ENCODE data around the gene ATP13A3.
A peak's percentile ranks its signal among the peaks of the same experiment; 100 is the strongest.
"Not testable (repeated sequence)": the region's sequence is repeated elsewhere in the genome, so short reads cannot be mapped to it uniquely, and the experiment has no call there.

The ATP13A3 gene

GRCh38 chr3:194486540-194487288 lies at the start of gene ATP13A3:
ATP13A3 (minus strand) TSS chr3:194487002; CDS start chr3:194462190, 24,812 bp downstream.
- DNase-seq, result peak; percentile 84
- in situ Hi-C loops (cut with HindIII; ENCODE audit: low pct_ligation_motif_present, low pct_unique_long_range_greater_than_20kb, low sequenced_read_pairs), result no loop called here

GRCh38 chr3:194535199-194535598 lies 48.4 kb upstream of the ATP13A3 start:
- DNase-seq; in situ Hi-C loops (cut with HindIII; ENCODE audit: low pct_ligation_motif_present, low pct_unique_long_range_greater_than_20kb, low sequenced_read_pairs): not testable (repeated sequence)

DNA sequence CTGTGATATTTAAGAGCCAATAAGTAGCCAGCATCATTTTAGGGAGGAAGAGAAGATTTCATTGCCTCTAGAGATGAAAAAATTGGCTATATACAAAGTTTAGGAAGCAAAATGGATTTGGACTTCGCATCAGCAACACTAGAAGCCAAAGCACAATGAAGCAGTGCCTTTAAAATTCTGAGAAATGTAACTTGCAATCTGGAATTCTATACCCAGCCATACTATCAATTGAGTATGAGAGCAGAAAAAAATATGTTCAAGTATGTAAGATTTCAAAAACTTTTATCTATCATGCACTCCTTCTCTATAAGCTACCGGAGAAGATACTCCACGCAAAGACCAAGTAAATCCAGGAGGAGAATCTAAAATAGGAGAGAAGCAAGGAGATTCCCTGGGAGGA lies 47.4 kb upstream of the ATP13A3 start:
- no peak for DNase-seq
- in situ Hi-C loops (cut with HindIII; ENCODE audit: low pct_ligation_motif_present, low pct_unique_long_range_greater_than_20kb, low sequenced_read_pairs), result no loop called here

- in situ Hi-C loops (cut with HindIII; ENCODE audit: low pct_ligation_motif_present, low pct_unique_long_range_greater_than_20kb, low sequenced_read_pairs), result no loop called here
- no peak for DNase-seq
Observed at GRCh38 chr3:194532591-194532990, 45.8 kb upstream of the ATP13A3 start.

DNA sequence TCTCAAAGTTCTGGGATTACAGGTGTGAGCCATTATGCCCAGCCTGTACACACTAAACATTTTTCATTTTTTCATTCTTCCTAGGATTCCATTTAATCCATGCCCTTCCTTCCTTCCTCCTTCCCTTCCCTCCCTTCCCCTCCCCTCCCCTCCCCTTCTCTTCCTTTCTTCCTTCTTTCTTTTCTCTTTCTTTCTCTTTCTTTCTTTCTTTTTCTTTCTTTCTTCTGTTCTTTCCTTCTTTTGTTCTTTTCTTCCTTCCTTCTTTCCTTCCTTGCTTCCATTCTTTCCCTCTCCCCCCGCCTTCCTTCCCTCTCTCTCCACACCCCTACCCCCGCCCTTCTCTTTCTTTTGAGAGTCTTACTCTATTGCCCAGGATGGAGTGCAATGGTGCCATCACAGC lies 40.9 kb upstream of the ATP13A3 start:
- no peak for DNase-seq
- in situ Hi-C loops (cut with HindIII; ENCODE audit: low pct_ligation_motif_present, low pct_unique_long_range_greater_than_20kb, low sequenced_read_pairs), result no loop called here

GRCh38 chr3:194526164-194526563 lies 39.4 kb upstream of the ATP13A3 start:
- no peak for DNase-seq
- in situ Hi-C loops (cut with HindIII; ENCODE audit: low pct_ligation_motif_present, low pct_unique_long_range_greater_than_20kb, low sequenced_read_pairs), result no loop called here

DNA sequence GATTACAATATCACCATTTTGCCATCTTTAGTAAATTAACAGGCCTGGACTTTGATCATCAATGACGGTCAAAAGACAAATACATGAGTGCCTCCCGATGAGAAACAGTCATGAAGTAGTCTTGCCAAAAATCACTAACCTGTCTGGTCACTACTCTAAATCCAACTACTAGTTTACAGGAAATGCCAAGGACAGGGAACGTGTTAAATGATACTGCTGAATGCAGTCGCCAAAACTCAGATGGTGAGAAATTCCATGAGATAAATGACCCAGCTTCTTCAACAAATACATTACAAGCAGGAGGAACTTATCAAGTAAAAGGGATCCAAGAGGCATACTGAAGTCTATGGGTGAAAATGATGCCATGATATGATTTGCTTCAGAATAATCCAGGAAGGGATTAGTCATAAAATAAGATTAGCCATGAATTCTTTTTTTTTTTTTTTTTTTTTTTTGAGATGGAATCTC lies 35.8 kb upstream of the ATP13A3 start:
- no peak for DNase-seq
- in situ Hi-C loops (cut with HindIII; ENCODE audit: low pct_ligation_motif_present, low pct_unique_long_range_greater_than_20kb, low sequenced_read_pairs), result no loop called here

DNA sequence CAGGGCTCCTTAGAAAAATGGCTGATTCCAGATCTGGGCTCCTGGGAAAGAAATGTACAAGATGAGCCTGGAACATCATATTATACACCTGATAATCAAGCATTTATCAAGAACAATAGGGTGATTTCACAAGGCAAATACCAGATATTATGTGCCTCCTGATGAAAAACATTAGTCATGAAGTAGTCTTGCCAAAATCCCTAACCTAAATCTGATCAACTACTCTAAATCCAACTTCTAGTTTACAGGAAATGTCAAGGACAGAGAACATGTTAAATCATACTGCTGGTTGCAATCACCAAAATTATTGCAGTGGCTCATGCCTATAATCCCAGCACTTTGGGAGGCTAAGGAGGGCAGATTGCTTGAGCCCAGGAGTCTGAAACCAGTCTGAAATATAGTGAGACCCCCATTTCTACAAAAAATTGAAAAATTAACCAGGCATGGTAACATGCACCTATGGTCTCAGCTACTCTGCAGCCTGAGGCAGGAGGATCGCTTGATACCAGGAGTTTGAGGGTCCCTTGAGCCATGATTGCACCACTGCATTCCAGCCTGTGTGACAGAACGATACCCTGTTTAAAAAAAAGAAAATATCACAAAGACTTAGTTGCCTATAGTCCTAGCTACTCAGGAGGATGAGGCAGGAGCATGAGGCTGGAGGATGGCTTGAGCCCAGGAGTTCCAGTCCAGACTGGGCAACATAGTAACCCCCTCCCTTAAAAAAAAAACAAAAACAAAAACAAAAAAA lies 34.9 kb upstream of the ATP13A3 start:
- DNase-seq, result no peak
- in situ Hi-C loops (cut with HindIII; ENCODE audit: low pct_ligation_motif_present, low pct_unique_long_range_greater_than_20kb, low sequenced_read_pairs), result no loop called here

DNA sequence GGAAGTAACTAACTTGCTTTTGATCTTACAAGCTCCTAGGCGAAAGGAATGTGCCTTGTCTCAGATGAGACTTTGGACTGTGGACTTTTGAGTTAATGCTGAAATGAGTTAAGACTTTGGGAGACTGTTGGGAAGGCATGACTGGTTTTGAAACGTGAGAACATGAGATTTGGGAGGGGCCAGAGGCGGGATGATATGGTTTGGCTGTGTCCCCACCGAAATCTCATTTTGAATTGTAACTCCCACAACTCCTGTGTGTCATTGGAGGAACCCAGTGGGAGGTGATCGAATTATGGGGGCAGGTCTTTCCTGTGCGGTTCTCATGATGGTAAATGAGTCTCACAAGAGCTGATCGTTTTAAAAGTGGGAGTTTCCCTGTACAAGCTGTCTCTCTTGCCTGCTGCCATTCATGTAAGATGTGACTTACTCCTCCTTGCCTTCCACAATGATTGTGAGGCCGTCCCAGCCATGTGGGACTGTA lies 33.9 kb upstream of the ATP13A3 start:
- DNase-seq, result peak; percentile 15
- in situ Hi-C loops (cut with HindIII; ENCODE audit: low pct_ligation_motif_present, low pct_unique_long_range_greater_than_20kb, low sequenced_read_pairs), result not testable (repeated sequence)

DNA sequence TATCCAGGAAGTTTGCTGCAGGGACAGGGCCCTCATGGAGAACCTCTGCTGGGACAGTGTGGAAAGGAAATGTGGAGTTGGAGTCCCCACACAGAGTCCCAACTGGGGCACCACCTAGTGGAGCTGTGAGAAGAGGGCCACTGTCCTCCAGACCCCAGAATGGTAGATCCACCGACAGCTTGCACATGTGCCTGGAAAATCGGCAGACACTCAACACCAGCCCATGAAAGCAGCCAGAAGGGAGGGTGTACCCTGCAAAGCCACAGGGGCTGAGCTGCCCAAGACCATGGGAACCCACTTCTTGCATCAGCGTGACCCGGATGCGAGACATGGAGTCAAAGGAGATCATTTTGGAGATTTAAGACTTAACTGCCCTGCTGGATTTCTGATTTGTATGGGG lies 33.4 kb upstream of the ATP13A3 start:
- DNase-seq; in situ Hi-C loops (cut with HindIII; ENCODE audit: low pct_ligation_motif_present, low pct_unique_long_range_greater_than_20kb, low sequenced_read_pairs): not testable (repeated sequence)

DNA sequence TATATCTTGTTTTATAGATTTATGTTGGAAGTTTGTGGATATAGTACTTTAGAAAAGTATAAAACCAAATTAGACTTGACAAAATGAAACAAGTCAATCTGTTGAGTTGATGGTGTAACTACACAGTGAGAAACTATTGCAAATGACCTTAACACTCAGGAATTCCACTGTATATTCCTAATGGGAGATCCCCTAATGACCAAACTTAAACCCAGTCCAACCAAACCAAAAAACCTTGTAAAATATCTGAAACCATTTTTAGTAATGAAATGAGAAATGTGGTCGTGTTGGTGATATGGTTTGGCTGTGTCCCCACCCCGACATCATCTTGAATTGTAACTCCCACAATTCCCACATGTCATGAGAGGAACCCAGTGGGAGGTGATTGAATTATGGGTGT lies 31.9 kb upstream of the ATP13A3 start:
- in situ Hi-C loops (cut with HindIII; ENCODE audit: low pct_ligation_motif_present, low pct_unique_long_range_greater_than_20kb, low sequenced_read_pairs), result no loop called here
- no peak for DNase-seq

DNA sequence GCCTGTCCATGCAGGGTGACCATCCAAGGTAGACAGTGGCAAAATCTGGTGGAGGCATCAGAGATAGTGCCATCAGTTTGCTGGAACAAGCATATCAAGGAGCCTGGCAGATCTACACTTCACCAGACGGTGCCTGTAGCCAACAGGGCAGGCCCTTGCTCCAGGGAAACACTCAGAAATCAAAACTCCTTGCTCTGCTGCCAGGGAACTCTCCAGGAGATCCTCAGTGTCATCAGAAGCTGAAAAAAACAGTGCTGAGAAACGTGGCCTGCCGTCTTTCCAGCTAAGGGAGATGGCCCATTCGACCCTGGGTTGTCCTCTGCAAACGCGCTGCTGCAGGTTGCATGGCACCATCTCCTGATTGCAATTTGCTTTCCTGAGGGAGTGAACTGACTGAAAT lies 30.5 kb upstream of the ATP13A3 start:
- in situ Hi-C loops (cut with HindIII; ENCODE audit: low pct_ligation_motif_present, low pct_unique_long_range_greater_than_20kb, low sequenced_read_pairs), result no loop called here
- DNase-seq, result no peak

DNA sequence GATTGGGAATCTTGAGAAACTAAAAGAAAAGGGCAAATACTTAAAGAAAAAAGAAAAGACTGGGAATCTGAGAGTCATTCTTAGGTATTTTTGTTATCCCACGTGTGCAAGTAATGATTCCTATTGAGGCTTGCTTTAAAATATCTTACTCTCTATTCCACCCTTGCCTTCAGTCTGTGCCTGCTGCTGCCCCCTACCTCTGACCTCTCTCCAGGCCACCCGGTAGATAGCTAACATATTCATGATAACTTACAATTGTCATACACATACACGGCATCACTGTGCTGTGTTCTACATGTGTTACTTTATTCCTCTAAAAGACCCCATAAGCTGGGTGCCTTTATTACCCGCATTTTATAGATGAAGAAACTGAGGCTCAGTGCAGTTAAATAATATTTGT lies 27.8 kb upstream of the ATP13A3 start:
- in situ Hi-C loops (cut with HindIII; ENCODE audit: low pct_ligation_motif_present, low pct_unique_long_range_greater_than_20kb, low sequenced_read_pairs), result no loop called here
- DNase-seq, result no peak

DNA sequence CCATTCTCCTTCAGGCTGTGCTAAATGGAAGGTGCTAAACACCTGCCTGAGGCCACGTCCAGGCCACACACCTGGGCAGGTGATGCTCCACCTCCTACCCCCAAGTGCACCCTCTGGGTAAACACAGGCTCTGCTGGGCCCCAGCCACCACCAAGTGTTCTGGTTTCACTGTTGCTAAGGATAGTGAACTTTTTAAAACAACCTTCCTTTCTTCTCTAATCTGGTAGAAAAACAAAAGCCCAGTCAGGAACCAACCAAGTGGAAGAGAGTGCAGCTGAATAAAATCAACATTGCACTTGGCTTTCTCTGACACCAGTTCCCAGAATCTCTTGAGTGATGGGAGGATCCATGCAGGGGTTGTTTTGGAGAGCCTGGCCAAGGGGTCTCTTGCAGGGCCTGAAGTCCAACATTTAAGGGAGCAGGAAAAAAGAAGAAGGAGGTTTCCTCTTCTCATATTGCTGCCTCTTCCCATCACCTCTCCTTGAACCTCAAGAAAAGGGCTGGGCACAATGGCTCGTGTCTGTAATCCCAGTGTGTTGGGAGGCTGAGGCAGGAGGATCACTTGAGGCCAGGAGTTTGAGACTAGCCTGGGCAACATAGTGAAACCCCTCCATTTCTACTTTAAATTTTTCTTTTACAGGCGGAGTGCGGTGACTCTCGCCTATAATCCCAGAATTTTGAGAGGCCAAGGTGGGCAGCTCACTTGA lies 26.2 kb upstream of the ATP13A3 start:
- DNase-seq, result no peak

GRCh38 chr3:194508491-194509453 lies 22.0 kb upstream of the ATP13A3 start:
- DNase-seq, result no peak
- in situ Hi-C loops (cut with HindIII; ENCODE audit: low pct_ligation_motif_present, low pct_unique_long_range_greater_than_20kb, low sequenced_read_pairs), result no loop called here

More for the DNA sequence above, 26.2 kb upstream of the ATP13A3 start:
- in situ Hi-C loops (cut with HindIII; ENCODE audit: low pct_ligation_motif_present, low pct_unique_long_range_greater_than_20kb, low sequenced_read_pairs), result no loop called here

- in situ Hi-C loops (cut with HindIII; ENCODE audit: low pct_ligation_motif_present, low pct_unique_long_range_greater_than_20kb, low sequenced_read_pairs), result no loop called here
- no peak for DNase-seq
Observed at GRCh38 chr3:194507571-194507970, 20.8 kb upstream of the ATP13A3 start.

DNA sequence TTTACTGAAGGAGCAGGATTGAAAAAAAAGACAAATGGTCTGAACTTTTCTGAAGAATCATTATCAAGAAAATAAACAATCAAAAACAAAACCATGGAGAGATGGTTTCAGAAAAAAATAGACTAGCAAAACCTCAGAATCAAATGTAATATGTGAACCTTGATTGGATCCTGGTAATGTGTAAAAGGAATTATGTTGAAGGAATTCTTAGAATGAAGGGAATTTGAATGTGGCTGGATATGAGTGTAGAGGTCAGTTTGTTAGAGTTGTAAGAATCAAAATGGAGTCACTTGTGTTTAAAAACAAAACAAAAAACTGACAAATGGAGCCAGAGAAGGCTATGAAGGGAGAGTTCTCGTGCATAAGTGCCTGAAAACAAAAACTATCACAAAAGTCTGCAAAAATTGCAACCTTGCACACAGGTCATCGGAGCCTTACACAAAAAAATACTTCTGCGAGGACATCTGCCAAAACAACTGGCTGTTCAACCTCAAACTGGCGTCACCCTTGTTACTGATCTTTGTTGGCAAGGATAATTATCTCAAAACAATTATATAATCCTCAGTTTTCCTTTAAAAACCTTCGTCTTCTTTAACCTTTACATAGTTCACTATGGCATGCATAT lies 19.1 kb upstream of the ATP13A3 start:
- no peak for DNase-seq
- in situ Hi-C loops (cut with HindIII; ENCODE audit: low pct_ligation_motif_present, low pct_unique_long_range_greater_than_20kb, low sequenced_read_pairs), result no loop called here

DNA sequence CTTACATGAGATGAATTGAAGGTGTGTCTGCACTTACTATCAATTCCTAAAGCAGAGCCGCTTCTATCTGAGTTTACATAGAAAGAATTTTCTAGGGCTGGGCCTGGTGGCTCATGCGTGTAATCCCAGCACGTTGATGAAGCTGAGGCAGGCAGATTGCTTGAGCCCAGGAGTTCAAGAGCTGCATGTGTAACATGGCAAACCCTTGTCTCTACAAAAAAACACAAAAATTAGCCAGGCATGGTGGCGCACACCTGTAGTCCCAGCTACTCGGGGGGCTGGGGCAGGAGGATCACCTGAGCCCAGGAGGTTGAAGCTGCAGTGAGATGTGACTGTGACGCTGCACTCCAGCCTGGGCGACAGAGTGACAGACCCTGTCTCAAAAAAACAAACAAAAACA lies 18.1 kb upstream of the ATP13A3 start:
- no peak for DNase-seq
- in situ Hi-C loops (cut with HindIII; ENCODE audit: low pct_ligation_motif_present, low pct_unique_long_range_greater_than_20kb, low sequenced_read_pairs), result no loop called here

Data from ACHN (cell line).